Activated naive CD4-positive, alpha-beta T cell treated with anti-CD3 and anti-CD28 coated beads, Interleukin-2, amount 10 ng/mL, durations not matched to agents 7 days and 5 days (primary cell): ENCODE data around the gene GJA9.

Source experiments
- CTCF ChIA-PET: fragments of 350-600 bp; sonication (Branson Sonifier 250); formaldehyde crosslinking; loops from one replicate; lab custom pipeline; 2021; ENCODE audit warnings: antibody characterized with exemption; lab: Charles Lee
- DNase-seq: peaks from one replicate; pipeline ENCODE4 v3.0.0-alpha.2; 2020
- H3K27ac Mint-ChIP-seq: one replicate; pipeline ENCODE4 v1.8.0; 2021; ENCODE audit warnings: mild to moderate bottlenecking, moderate library complexity, mixed read lengths
- H3K27me3 Mint-ChIP-seq: one replicate; pipeline ENCODE4 v1.8.0; 2021; ENCODE audit warnings: mild to moderate bottlenecking, mixed read lengths
- H3K36me3 Mint-ChIP-seq: one replicate; pipeline ENCODE4 v1.8.0; 2021; ENCODE audit warnings: mixed read lengths
- H3K4me1 Mint-ChIP-seq: one replicate; pipeline ENCODE4 v1.8.0; 2021; ENCODE audit warnings: mixed read lengths
- H3K4me3 Mint-ChIP-seq: one replicate; pipeline ENCODE4 v1.8.0; 2021; ENCODE audit warnings: mild to moderate bottlenecking, moderate library complexity, mixed read lengths
- H3K9me3 Mint-ChIP-seq: one replicate; pipeline ENCODE4 v1.8.0; 2021; ENCODE audit warnings: mixed read lengths

GJA9 gene

DNA sequence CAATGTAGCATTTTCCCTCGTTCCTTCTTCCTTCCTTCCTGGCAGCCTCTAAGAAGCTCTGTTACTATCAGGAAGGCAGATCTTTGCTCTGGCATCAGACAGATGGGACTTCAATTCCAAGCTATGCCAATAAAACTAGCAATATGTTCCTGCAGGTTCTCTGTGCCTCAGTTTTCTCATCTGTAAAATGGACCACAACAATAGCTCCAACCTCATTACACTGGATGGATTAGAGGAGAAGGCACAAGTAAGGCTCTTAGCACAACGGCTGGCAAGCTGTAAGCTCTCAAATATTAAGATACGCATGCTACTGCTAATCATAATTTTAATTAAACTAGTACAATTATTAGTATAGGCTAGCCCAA is 49.0 kb downstream of the GJA9 start:
- Mint-ChIP-seq H3K36me3 (no peaks in the 10 kb centered on the region), H3K27me3 (peaks cover 32% of the 10 kb centered on the region), H3K9me3 (no peaks in the 10 kb centered on the region), H3K4me1 (no peaks in the 10 kb centered on the region), H3K4me3 (no peak overlapping the region), H3K27ac (no peak overlapping the region)
- DNase-seq = no peak
- CTCF ChIA-PET = interaction anchor here (1.1 to 1.4 kb wide), 3 partner anchors 13 to 19 kb away, joined by 3 to 4 read pairs (median 4); no protein-coding TSS in a partner anchor

DNA sequence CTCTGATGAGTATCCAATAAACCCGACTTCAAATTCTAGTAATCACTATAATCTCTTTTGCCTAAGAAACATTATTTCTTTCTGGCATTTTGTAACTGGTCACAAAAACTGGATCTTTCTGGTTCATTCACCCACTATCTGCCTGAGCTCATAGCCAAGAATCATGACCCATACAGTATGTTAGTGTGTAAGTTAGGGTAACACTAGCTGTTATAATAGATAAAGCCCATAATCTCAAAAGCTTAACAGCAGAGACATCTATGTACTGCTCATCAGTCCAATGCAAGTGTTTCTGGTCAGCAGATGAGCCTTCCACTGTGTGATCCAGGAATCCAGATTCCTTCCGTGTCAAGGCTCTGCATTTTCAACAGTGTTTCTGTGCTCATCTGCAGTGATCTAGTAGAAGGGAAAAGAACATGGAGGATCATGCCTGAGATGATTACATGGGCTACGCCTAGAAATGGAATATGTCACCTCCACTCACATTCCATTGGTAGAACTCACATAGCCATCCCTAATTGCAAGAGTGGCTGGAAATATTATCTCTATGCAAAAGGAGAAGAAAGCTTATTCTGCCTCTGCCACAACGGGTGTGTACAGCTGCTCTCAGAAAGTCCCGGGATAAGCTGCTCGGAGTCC is 49.5 kb downstream of the GJA9 start:
- Mint-ChIP-seq H3K9me3 (no peaks in the 10 kb centered on the region), H3K4me1 (no peaks in the 10 kb centered on the region), H3K27ac (no peak overlapping the region), H3K36me3 (no peaks in the 10 kb centered on the region), H3K4me3 (no peak overlapping the region), H3K27me3 (peaks cover 32% of the 10 kb centered on the region)
- no peak for DNase-seq
- CTCF ChIA-PET = interaction anchor here (1.2 to 1.4 kb wide), 2 partner anchors 13 to 19 kb away, joined by 3 to 4 read pairs; no protein-coding TSS in a partner anchor

DNA sequence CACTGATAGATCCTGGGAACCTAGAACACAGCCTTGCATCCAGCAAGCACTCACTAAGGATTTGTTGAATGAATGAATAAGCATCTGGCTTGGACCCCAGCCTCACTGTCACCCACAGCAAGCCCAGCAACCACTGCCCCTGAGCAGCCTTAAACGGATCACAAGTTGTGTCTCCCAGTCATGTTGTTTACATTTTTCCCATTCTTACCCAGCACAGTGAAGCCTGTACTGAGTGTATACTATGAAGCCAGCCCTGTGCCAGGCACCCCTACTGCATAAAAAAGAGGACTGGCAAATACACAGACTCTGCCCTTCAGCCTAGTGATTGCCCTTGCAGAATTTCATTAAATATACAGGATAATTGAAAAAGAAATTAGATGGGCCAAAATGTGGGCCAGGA is 52.0 kb downstream of the GJA9 start:
- CTCF ChIA-PET = no interaction called here
- Mint-ChIP-seq H3K9me3 (no peaks in the 10 kb centered on the region), H3K27me3 (peaks cover 48% of the 10 kb centered on the region), H3K4me3 (no peak overlapping the region), H3K27ac (no peak overlapping the region), H3K36me3 (no peaks in the 10 kb centered on the region), H3K4me1 (no peaks in the 10 kb centered on the region)
- DNase-seq = no peak

DNA sequence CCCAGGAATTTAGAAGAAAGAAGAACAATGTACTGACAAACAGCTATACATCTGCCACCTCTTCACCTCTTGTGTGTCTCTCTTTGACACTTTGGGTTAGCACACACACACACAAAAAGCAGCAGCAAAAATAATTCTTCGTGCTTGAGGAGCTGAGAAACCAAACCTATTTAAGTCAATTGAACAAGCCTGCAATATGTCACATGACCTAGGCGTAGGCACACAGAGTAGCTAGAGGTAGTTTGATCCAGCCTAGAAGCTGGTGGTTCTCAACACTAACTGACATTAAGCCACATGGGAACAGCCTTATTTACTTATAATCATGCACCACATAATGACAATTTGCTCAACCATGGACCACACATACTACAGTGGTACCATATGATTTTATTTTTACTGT is 54.1 kb downstream of the GJA9 start:
- no peak for DNase-seq
- CTCF ChIA-PET = interaction anchor here (0.9 kb wide), 2 partner anchors 8 to 18 kb away, joined by 3 read pairs; no protein-coding TSS in a partner anchor
- H3K4me3 Mint-ChIP-seq = no peak overlapping the region
- H3K36me3 Mint-ChIP-seq = no peaks in the 10 kb centered on the region
- H3K27me3 Mint-ChIP-seq = peaks cover 51% of the 10 kb centered on the region
- no peak overlapping the region for H3K27ac Mint-ChIP-seq
- H3K9me3 Mint-ChIP-seq = no peaks in the 10 kb centered on the region
- H3K4me1 Mint-ChIP-seq = no peaks in the 10 kb centered on the region

DNA sequence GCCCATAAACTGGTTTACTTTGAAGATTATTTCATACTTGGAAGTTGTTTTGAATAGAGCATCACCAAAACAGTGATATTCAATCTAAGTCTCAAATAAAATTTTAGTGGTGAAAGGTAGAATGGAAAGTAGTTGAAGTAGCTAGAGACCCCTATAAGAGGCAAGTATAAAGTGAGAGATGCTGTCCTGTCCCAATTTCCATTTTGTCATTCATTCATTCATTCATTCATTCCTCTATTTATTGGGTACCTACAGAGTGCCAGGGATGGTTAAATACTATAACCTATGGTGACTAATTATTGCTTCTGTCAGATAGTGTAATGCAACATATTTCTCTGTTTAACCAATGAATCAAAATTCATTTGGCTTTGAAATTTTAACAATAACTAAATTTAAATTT is 54.5 kb downstream of the GJA9 start:
- Mint-ChIP-seq H3K27ac (no peak overlapping the region), H3K4me3 (no peak overlapping the region), H3K9me3 (no peaks in the 10 kb centered on the region), H3K36me3 (no peaks in the 10 kb centered on the region), H3K4me1 (no peaks in the 10 kb centered on the region), H3K27me3 (peaks cover 51% of the 10 kb centered on the region)
- no peak for DNase-seq
- CTCF ChIA-PET = interaction anchor here (0.9 kb wide), 2 partner anchors 8 to 19 kb away, joined by 3 read pairs; no protein-coding TSS in a partner anchor

DNA sequence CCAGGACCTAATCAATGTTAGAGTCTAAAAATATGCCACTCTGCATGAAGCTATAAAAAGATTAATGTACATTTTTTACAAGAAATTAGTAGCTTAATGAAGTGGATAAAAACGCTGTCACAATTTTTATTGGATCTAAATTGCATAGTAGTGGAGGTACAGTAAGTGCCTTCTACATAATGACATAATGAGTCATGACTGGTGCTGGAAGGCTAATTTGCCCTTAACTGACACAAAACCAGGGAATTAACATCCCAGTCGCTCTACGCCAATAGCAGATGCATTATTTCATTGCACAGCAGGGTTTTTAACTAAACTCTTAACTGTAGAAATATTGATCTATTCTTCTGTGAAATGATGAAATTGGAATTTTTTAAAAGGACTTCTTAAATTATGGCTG is 55.1 kb downstream of the GJA9 start:
- CTCF ChIA-PET = no interaction called here
- H3K27ac Mint-ChIP-seq = no peak overlapping the region
- no peaks in the 10 kb centered on the region for H3K36me3 Mint-ChIP-seq
- no peak for DNase-seq
- H3K4me3 Mint-ChIP-seq = no peak overlapping the region
- no peaks in the 10 kb centered on the region for H3K4me1 Mint-ChIP-seq
- H3K27me3 Mint-ChIP-seq = peaks cover 56% of the 10 kb centered on the region
- H3K9me3 Mint-ChIP-seq = no peaks in the 10 kb centered on the region
